ENCODE results near the gene LBP. TPM values are rescaled to one million over a fixed set of nuclear protein-coding genes. Genes with fewer than 3 reads are reported as not detected.

The LBP gene
- total and polyA plus RNA-seq, 2 donors (not counting 1 experiment from before 2014, with no cell fraction given), result not detected

DNA sequence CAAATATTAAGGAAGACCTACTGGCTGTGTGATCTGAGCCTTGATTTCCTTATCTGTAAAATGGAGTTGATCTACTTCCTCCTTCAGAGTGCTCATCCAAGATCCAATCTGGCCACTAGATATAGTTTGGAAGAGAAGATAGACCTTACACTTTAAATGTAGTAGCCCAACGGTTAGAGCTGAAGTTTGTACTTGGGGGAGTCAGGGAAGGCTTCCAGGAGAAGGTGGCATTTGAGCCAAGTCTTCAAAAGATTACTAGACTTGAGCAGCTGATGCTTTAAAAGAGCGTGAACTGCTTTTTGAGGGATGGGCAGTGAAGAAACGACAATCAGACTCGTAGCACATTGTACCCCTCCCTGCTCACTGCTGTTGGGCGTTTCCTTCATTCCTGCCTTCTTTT lies 3.6 kb downstream of the LBP start:
- H3K27ac Mint-ChIP-seq, result no peak overlapping the region
- no peaks in the 10 kb centered on the region for H3K9me3 ChIP-seq (ENCODE audit: control extremely low read depth in 1 of 3, control insufficient read depth in 2 of 3, insufficient read depth in 1 of 3, low read length in 2 of 3)
- TF ChIP-seq, protein P1, sequence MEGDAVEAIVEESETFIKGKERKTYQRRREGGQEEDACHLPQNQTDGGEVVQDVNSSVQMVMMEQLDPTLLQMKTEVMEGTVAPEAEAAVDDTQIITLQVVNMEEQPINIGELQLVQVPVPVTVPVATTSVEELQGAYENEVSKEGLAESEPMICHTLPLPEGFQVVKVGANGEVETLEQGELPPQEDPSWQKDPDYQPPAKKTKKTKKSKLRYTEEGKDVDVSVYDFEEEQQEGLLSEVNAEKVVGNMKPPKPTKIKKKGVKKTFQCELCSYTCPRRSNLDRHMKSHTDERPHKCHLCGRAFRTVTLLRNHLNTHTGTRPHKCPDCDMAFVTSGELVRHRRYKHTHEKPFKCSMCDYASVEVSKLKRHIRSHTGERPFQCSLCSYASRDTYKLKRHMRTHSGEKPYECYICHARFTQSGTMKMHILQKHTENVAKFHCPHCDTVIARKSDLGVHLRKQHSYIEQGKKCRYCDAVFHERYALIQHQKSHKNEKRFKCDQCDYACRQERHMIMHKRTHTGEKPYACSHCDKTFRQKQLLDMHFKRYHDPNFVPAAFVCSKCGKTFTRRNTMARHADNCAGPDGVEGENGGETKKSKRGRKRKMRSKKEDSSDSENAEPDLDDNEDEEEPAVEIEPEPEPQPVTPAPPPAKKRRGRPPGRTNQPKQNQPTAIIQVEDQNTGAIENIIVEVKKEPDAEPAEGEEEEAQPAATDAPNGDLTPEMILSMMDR (IDR thresholded peaks at IDR 0.05), result no peak
- no peak for TF ChIP-seq EZH2 (IDR thresholded peaks at IDR 0.05; ENCODE audit: borderline replicate concordance, insufficient read depth, low read depth, low read length, poor library complexity, severe bottlenecking)
- peaks cover 0 to 3% (median 0%) of the 10 kb centered on the region in 4 experiments for H3K27me3 ChIP-seq (replicated peaks in 1 of 4; ENCODE audit: control extremely low read depth in 1 of 4, control insufficient read depth in 3 of 4, insufficient read depth in 4 of 4, low read length in 3 of 4)
- ATAC-seq (ENCODE audit: low read depth) (no peak), DNase-seq (no peak)
- WGBS (ENCODE audit: insufficient coverage), result 89% methylated on average over 3 of the region's 5 CpGs
- H3K4me2 ChIP-seq (replicated peaks; ENCODE audit: low read depth, low read length, poor library complexity, severe bottlenecking), result no peak overlapping the region
- H3K27me3 Mint-ChIP-seq, result peaks cover 8% of the 10 kb centered on the region
- H3K36me3 ChIP-seq (replicated peaks in 1 of 2; ENCODE audit: control extremely low read depth in 1 of 2, control insufficient read depth in 1 of 2, extremely low read depth in 1 of 2, insufficient read depth in 2 of 2, low read length in 1 of 2), result no peaks in the 10 kb centered on the region
- POLR2A ChIA-PET, result no interaction called here
- no peaks in the 10 kb centered on the region for H3K4me1 ChIP-seq (ENCODE audit: control insufficient read depth in 2 of 2, insufficient read depth in 2 of 2, low read length in 2 of 2)
- no peak overlapping the region for H3K4me3 Mint-ChIP-seq
- H3K9ac ChIP-seq (ENCODE audit: low read length), result no peak overlapping the region
- CTCF ChIA-PET, result no interaction called here
- H3K4me1 Mint-ChIP-seq, result peaks cover 2% of the 10 kb centered on the region
- H3K4me3 ChIP-seq (ENCODE audit: control extremely low read depth in 1 of 5, extremely low read depth in 1 of 5, insufficient read depth in 1 of 5, low read depth in 2 of 5, low read length in 4 of 5), result no peak overlapping the region
- no peaks in the 10 kb centered on the region for H3K79me2 ChIP-seq (ENCODE audit: control insufficient read depth, insufficient read depth, low read length)
- no peaks in the 10 kb centered on the region for H3K9me3 Mint-ChIP-seq (ENCODE audit: insufficient read depth)
- H4K20me1 ChIP-seq (ENCODE audit: control insufficient read depth, insufficient read depth, low read length, poor library complexity, severe bottlenecking), result no peaks in the 10 kb centered on the region
- H2AFZ ChIP-seq (ENCODE audit: insufficient read depth, low read depth, low read length, poor library complexity, severe bottlenecking), result no peak overlapping the region
- intact Hi-C loops (cut with micrococcal nuclease), result no loop called here
- H3K27ac ChIP-seq (ENCODE audit: low read length in 2 of 2), result no peak overlapping the region

DNA sequence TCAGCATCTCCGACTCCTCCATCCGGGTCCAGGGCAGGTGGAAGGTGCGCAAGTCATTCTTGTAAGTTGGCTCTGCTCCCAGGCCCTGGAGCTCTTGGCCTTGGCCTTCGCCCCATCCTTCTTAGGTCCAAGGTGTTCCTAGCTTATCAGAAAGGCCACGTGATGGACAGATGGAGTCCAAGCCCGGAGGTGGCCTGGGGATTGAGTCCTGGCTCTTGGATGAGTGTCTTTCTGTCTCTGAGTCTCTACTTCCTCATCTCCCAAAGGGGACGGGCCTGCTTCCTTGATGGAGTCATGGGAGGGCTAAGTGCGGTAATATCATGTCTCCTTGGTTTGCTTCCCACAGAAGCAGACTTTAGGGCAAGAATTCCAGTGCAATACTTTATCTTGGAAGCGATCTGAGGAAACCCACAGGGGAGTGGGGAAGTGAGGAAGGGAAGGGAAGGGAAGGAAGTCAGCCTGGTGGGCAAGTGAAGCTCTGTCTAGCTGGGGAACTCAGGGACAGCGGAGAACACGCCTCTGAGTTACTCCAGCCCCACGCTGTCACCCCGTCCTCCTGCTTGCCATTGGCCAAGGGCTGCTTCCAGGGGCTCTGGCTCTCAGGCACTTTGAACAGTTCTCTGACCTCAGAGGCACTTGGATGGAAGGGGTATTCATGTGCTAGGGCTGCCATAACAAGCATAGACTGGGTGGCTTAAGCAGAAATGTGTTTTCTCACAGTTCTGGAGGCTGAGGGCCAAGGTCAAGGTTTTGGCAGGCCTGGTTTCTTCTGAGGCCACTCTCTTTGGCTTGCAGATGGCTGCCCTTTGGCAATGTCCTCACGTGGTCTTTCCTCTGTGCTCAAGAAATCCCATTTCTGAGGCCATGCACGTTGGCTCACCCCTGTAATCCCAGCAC lies 4.8 kb downstream of the LBP start:
- DNase-seq, result no peak
- Histone ChIP-seq H3K4me3 (ENCODE audit: control extremely low read depth in 1 of 5, extremely low read depth in 1 of 5, insufficient read depth in 1 of 5, low read depth in 2 of 5, low read length in 4 of 5) (no peak overlapping the region), H2AFZ (ENCODE audit: insufficient read depth, low read depth, low read length, poor library complexity, severe bottlenecking) (no peak overlapping the region), H3K36me3 (replicated peaks in 1 of 2; ENCODE audit: control extremely low read depth in 1 of 2, control insufficient read depth in 1 of 2, extremely low read depth in 1 of 2, insufficient read depth in 2 of 2, low read length in 1 of 2) (no peaks in the 10 kb centered on the region), H3K27ac (ENCODE audit: low read length in 2 of 2) (no peak overlapping the region), H3K27me3 (replicated peaks in 1 of 4; ENCODE audit: control extremely low read depth in 1 of 4, control insufficient read depth in 3 of 4, insufficient read depth in 4 of 4, low read length in 3 of 4) (peaks cover 0 to 3% (median 0%) of the 10 kb centered on the region in 4 experiments), H4K20me1 (ENCODE audit: control insufficient read depth, insufficient read depth, low read length, poor library complexity, severe bottlenecking) (no peaks in the 10 kb centered on the region), H3K9me3 (ENCODE audit: control extremely low read depth in 1 of 3, control insufficient read depth in 2 of 3, insufficient read depth in 1 of 3, low read length in 2 of 3) (no peaks in the 10 kb centered on the region), H3K4me2 (replicated peaks; ENCODE audit: low read depth, low read length, poor library complexity, severe bottlenecking) (no peak overlapping the region), H3K9ac (ENCODE audit: low read length) (no peak overlapping the region), H3K79me2 (ENCODE audit: control insufficient read depth, insufficient read depth, low read length) (no peaks in the 10 kb centered on the region), H3K4me1 (ENCODE audit: control insufficient read depth in 2 of 2, insufficient read depth in 2 of 2, low read length in 2 of 2) (no peaks in the 10 kb centered on the region)
- Mint-ChIP-seq H3K27ac (no peak overlapping the region), H3K4me1 (peaks cover 2% of the 10 kb centered on the region), H3K9me3 (ENCODE audit: insufficient read depth) (no peaks in the 10 kb centered on the region), H3K4me3 (no peak overlapping the region), H3K27me3 (peaks cover 8% of the 10 kb centered on the region)
- 75% methylated on average over 12 of the region's 15 CpGs for WGBS (ENCODE audit: insufficient coverage)
- ChIA-PET CTCF (no interaction called here), POLR2A (no interaction called here)
- TF ChIP-seq EZH2 (IDR thresholded peaks at IDR 0.05; ENCODE audit: borderline replicate concordance, insufficient read depth, low read depth, low read length, poor library complexity, severe bottlenecking), result no peak
- TF ChIP-seq, protein P1 (IDR thresholded peaks at IDR 0.05), result no peak
- intact Hi-C loops (cut with micrococcal nuclease), result no loop called here
- ATAC-seq (ENCODE audit: low read depth), result no peak

All from B cell (primary cell).